GM21381 (cell line): ENCODE results near the gene ATP12A.

ENCODE experiments used
- ATAC-seq: cut with Tn5 transposase; IDR thresholded peaks from one replicate; pipeline ENCODE4 v1.9.1; 2021; ENCODE audit warnings: mild to moderate bottlenecking, moderate library complexity; ENCODE audit not compliant: unreplicated experiment

The ATP12A gene

DNA sequence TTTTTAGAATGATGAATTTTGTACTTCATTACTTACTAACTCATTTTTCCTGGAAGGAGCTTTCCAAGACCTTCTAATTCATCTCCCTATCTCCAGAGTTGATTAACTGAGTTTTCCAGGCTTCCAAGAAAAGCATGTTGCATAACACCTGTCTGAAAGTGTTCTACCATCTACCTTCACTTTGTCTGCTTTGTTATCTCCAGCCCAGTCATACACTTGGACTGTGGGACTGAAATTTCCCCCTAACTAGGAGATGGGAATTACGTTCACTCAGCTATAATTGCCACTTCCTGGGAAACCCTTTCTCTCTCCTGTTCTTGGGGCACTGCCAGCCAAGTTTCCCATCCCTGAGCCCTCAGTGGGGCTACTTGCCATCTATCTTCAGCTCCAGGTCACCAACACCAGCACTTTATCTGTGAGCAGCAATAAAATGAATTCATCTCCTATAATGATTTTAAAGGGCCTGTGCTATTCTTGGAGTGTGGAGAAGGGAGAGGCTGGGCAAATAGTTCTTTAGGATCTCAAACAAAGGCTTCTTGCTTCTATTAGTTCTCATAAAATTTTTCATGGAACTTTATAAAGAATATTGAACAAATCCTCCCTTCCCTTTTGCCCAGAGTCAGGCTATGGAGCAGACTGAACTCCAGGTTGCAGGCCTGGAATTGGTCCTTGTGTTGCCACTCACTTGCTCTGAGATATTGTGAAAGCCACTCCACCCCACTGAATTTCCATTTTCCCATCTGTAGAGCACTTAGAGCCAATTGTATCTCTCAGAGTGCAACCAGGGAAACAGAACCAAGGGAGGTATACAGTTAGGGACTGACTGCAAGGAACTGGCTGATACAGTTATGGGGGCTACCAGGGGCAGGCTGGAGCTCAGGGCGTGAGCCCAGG lies 17.8 kb upstream of the ATP12A start:
- no peak for ATAC-seq

DNA sequence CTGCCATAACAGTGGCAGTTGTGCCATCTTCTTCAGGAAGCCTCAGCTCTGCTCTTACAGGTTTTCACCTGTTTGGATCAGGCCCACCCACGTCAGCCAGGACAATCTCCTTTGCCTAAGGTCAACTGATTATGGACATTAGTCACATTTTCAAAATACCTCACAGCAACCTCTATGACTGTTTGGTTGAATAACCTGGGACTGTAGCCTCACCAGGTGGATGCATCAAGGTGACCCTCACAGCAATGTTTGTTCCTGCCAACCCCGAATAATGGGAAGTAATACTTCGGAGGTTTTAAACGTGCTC lies 17.2 kb upstream of the ATP12A start:
- no peak for ATAC-seq

DNA sequence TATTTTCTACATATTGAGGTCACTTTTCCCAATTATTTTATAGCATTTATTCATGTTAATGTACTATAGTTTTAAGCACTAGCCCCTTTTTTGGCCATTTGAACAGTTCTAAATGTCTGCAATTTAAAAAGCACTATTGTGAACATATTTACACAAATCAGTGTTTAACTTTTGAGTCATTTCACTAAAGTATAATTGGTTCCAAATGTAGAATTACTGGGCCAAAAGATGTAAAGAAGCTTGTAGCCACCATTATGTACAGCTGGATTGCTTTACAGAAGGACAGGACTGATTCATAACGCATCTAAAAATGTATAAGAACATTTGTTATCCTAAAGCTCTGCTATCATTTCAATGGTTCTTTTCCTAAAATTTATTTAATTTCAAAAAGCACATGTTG lies 16.6 kb upstream of the ATP12A start:
- no peak for ATAC-seq

DNA sequence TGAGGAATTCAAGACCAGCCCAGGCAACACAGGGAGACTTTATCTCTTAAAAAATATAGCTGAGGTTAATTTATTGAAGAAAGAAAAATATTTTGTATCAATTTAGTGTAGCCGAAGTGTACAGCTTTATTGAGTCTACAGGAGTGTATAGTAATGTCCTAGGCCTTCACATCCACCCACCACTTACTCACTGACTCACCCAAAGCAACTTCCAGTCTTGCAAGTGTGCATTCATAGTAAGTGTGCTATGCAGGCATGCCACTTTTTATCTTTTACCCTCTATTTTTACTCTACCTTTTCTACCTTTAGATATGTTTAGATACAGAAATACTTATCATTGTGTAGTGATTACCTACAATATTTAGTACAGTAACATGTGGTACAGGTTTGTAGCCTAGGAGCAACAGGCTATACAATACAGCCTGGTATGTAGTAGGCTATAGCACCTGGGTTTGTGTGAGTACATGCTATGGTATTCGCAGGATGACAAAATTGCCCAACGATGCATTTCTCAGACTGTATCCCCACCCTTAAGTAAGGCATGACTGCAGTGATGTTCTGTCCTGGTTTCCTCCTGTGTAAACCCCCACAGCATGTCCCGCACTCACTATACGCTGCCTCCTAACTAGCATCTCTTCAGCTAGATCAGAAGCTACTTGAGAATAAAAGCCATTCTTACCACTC lies 15.3 kb upstream of the ATP12A start:
- no peak for ATAC-seq

DNA sequence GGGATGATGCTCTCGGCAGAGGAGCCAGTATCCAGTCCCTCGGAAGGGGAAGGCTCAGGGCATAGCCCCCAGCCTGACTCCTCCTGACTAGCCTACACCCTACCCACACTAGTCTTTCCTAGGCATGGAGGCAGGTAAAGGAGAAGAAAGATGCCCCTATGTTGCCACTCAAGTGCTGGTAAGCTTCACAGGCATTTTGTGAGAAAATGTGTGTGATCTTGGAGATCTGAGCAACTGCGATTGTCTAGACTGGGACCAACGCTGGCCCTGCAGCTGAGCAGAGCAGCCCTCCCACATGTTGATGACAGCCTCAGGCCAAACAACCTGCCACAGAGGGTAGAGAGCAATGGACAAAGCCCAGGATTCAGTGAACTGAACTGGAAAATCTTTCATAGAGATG lies 11.7 kb upstream of the ATP12A start:
- ATAC-seq = no peak

DNA sequence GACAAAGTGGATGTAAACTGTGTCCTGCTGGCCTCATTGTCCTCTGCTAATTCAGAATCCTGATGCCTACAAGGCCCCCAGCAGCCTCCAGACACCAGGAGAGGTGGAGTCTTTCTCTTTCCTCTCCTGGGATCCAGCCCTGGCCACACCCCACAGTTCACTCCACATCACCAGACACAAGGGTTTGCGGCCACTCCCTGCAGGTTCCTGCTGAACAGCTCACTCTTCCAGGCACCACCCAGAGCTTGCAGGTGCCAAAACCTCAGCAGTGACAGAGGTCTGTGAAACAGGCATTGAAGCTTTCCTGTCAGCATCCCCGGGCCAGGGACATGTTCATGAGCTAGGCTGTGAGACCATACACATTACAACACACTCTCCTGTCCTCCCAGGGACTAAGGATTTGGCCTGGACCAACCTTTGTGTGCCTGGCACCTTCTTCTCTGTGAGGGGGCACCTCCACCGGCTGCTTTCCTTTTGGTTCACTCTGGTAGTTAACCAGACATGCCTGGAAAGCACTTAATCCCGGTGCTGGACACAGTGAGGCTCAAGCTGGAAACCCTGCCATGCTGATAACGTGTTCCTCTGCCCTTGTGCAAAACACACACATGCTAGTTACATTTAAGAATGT lies 11.1 kb upstream of the ATP12A start:
- ATAC-seq = no peak

DNA sequence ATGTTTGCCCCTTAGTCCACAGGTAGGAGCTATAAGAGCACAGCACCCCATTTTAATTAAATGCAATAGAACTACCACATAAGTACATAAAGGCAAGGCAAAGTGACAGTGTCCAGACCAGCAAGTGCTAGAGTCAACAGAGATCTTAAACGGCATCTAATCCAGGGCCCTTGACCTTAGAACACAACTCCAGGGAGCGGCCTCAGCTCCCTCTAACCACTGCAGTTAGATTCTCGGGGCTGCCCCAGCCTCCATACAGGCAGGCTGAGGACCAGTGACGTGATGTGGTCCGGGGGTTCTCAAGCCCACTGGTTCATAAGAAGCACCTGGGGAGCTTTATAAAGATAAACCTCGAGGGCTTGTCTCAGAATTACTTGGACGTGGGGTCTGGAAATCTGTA lies 10.0 kb upstream of the ATP12A start:
- ATAC-seq = no peak

DNA sequence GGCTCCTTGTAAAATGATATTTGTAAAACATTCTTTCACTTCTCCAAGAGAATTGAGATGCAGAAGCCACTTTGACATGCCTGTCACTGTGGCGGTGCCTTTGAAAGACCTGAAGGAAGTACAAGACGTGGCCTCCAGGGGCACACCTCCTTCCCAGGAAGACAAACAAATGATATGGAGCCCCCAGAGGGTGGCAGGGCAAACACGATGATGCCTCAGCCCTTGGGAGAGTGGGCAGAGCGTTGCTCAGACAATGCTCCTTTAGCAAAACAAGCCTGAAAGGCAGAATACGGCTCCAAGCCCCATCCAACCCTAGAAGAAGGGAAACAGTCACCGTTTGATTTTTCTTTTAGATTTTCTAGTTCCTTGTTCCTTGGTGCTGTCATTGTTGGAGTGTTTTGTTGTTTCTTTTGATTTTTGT lies 9.2 kb upstream of the ATP12A start:
- no peak for ATAC-seq

DNA sequence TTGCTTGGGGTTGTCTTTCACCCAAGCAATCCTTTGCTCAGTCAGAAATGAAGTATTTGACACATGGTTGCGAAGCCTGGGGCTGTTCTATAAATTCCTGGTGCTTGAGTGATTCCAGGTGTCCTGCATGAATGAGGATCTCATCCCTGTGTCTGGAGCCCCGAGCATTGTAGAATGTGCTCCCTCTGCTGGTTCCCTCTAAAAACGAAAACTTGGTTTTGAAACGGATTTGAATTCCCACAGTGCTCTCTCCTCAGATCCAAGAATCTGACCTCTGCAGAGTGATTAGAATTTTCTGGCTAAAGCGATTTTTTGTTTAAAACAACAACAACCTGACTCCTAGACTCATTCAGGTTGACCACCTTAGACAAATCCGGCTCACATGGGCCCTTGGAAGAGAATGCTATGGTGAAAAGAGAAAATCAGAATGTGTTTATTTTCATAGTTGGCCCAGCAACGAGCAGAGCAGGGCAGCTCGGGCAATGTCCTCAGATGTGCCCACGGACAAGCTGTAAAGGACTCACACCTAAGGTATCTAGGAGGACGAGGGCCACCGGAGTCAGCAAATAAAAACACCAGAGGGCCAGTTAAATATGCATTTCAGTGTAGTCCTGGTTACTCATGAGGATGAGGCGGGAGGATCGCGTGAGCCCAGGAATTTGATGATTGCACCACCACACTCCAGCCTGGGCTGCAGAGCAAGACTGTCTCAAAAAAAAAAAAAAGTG lies 8.7 kb upstream of the ATP12A start:
- no peak for ATAC-seq

DNA sequence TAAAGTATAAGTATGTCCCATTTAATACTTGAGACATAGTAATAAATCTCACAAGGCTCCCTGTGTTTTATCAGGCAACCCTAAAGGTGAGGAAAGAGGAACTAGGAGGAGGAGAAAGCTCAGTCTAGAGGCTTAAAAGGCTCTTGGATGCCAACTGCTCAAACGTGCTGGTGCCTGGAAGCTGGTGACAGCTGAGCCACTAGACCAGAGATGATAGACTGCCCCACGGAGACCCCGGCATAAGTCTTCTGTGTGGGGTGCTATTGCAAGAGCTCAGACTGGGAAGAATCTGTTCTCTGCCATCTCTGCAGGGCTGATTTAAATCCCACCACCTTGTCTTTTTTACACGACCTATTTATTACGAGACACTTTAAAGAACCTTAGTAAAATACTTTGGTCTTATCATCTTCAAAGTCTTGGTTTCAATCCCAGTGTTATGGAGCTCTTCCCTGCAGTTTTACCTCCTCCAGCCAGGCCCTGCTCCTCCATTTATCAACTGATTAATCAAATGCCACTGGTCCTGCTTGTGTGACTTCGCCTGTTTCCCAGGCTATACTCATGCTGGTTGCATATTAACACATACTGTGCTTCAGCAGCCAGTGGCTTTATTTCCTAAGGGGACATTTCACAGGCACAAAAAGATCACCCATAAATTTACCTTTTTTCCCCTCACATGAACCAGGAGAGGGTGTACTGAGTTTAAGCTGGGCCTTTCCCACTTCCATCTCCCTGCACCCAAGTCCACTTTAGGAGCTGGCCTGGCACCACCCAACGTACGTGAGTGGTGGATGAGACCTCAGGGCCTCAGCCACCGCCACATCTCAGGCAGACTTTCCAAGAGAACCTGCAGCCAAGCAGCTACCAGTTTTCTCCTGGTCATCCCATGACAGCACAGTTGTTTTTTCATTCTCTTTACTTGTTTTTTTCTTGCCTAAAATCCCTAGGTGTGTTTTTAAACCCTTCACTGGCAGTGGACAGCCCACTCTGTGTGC lies 7.8 kb upstream of the ATP12A start:
- no peak for ATAC-seq

DNA sequence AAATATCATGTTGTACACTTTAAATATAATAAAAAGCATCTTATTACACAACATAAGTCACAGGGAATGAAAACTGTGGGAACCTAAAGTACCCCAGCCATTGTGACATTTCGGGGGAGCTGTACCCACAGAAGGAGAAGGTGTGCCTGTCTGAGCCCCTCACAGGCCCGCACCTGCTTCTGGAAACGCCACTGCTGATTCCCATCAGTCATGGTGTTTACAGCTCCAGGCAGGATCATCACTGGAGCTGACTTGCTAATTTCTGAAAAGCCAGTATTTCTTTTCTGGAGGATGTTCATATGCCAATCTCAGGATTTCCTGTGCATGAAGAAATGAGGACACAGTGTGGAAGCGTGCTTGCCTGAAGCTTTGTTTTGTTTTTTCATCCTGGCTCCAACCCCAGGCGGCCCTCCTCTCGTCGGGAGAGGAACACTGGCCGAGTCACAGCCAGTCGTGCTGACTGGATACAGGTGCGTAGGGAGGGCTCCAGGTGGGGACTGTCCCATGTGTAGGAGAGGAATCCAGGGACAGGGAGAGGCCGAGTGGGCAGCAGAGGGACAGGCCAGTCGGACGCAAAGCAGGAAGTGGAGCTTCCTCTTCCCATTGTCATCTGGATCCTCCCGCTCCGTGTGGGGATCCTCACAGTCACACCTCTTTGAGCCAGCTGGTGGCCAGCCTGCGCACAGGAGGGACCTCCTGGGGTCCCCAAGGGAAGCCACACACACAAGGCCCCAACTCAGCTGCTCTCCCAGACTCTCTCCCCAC lies 4.2 kb upstream of the ATP12A start:
- no peak for ATAC-seq

DNA sequence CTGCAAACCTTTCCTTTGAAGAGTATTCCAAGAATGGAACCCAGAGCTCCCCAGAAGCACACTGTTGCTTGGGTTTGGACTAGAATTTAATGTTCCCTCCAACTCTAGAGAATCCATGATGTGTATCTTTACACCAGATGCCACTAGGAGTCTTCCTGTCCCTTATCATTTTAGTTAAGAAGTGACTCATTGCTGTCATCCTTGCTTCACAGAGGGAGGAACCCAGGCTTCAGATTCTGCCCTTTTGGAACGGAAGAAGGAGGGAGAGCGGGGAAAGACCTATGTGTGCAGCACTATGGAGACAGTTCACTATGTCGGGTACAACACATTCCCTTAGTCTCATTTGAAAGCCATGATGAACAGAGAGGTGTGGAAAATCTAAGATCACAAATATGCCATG lies 2.1 kb upstream of the ATP12A start:
- no peak for ATAC-seq

DNA sequence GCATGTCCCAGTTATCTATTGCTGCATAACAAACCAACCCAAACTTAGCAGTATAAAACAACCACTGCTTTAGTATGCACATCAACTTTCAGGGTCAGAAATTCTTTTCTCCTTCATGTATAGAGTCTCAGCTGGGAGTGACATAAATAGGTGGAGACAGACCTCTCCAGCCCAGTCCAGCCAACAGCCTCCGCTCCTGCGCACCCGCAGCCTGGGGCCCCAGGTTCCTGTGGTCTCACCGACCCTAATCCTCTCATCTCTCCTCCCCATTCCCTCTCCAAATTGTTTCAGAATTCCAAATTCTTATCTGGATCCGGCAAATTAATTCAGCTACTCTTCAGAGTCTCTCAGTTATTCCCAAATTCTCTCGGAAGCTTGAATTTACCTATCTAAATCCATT lies 522 bp upstream of the ATP12A start:
- ATAC-seq = no peak

DNA sequence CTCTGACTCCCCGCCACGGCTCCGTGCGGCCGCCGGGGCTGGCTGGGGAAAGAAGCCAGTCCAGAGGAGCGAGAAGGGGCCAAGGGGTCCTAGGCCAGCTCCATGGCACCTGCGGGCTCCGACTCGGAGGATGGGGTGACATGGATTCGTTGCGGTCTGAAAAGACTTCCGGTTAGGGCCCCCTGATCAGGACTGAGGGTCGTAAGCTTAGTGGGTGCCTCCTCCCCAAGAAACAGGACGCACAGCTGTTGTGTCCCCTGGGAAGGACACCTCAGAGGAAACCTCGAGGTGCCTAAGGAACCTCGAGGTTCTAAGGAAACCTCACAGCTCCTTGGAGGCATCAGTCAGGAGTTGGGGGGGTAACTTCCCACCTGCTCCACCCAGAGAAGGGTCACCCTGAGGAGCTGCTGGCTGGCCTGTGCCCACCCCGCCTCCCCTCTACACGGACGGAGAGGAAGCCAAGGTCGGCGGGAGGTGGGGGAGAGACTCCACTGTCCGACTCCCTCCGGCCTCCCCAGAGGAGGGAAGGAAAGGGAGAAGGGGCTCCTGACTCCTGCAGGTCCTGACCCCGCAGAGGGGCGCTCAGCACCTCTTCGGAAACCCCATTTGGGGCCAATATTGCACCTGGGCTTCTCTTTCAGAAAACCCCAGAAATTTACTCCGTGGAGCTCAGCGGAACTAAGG lies 855 bp downstream of the ATP12A start:
- no peak for ATAC-seq

DNA sequence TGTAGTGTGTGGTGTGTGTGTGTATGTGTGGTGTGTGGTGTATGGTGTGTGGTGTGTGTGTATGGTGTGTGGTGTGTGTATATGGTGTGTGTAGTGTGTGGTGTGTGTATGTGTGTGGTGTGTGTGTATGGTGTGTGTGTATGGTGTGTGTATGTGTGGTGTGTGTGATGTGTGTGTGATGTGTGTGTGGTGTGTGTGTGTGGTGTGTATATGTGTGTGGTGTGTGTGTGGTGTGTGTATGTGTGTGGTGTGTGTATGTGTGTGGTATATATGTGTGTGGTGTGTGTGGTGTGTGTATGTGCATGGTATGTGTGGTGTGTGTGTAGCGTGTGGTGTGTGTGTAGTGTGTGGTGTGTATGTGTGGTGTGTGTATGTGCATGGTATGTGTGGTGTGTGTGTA lies 1.7 kb downstream of the ATP12A start:
- ATAC-seq = no peak

DNA sequence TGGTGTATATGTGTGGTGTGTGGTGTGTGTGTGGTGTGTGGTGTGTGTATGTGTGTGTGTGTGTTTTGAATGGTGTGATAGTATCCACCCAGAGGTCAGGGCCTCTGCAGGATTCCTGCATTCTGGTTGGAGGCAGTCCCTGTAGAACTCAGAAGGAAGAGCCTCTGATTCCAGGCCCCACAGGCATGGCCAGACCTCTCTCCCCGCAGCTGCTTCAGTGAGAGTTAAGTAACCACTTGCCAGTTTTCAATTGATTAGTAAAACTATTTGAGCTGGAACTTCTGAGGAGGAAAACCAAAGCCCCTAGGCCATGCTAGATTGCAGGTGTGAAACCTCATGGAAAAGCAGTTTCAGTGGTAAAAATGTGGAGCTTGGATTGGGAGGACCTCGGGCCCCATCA lies 2.1 kb downstream of the ATP12A start:
- no peak for ATAC-seq

DNA sequence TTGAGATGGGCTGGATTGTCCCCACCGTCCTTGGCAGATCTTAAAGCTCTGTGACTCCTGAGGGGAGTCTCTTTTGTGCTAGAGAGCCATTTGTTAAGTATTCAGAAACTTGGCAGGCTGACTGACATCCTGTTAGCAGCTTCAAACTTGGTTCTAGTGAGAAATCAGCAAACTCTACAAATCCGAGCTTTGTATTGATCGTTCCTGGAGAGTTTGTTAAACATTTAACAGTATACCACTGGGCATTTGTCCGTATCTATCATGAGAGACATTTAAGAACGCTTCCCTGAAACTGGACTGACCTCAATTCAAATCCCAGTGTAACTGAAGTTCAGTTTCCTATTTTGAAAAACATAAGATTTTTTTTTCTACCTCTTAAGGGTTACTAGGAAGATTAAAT lies 3.1 kb downstream of the ATP12A start:
- ATAC-seq = no peak

DNA sequence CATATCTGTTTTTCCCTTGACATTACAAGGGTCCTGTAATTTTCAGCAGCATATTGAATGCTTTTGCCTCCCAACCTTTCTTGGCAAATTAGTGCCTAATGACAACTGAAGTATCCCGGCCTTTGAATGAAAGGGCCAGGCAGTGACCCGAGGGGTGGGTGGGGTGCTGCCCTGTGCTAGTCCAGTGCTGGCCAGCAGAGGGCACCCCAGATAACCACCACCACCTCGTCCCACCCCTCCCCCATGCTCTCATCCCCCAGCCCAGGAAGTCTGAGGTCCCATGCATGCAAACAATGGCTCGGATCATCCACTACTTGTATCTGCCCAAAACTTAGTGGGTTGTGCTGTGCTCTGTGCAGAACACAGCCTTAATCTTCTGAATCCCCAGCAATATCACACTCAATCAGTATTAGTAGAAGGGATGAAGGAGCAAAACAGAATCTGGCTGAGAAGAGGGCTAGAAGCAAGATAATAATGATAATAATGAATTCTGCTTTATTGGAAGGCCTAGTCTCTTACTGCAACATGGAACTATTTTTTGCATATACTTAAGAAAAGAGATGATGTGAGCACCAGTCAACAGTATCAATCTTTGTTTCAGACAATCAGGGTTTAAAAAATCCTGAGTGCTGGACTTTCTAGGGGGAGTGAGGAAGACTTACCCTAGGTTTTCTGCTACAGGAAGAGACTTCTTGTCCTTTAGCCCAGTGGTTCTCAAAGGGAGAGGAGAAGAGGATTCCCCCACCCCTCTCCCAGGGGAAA lies 3.8 kb downstream of the ATP12A start:
- ATAC-seq = no peak
